Colon (tissue), 2 donors: Measurements from ENCODE around the gene MRTFB.

ENCODE experiments used
- FAIRE-seq: peaks from 2 replicates; lab custom pipeline; 2012; peaks lifted over from hg19 to GRCh38; lab: Jason Lieb, UNC
- donor health status: control.
- donor health status: control.

Gene MRTFB

GRCh38 chr16:14236401-14236800 lies 165.3 kb downstream of the MRTFB start:
- no peak for FAIRE-seq

- no peak for FAIRE-seq
Observed at GRCh38 chr16:14238756-14239155, 167.6 kb downstream of the MRTFB start.

- FAIRE-seq: no peak
Observed at GRCh38 chr16:14239791-14240190, 168.7 kb downstream of the MRTFB start.

DNA sequence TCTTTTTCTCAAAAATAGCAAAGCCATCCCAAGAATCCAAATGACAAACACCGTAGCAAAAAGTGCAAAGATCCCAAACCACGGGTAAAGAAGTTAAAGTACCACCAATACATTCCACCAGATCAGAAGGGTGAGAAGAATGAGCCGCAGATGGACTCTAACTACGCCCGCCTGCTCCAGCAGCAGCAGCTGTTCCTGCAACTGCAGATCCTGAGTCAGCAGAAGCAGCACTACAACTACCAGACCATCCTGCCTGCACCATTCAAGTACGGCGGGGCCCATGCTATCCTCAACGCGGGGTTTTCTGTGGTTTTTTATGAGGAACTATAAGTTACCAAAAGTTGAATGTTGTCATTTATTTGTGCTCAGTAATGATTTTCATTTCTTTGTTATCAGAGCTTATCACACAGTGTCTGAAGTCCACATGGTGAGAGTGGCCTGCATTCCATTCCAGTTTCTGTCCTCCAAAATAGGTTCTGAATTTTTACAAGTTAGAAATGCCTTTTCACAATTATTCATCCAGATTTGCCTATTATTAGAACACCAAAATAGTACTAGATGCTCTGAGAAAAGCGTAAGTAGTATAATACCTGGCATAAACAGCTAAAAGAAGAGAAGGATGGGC lies 169.2 kb downstream of the MRTFB start:
- no peak for FAIRE-seq

DNA sequence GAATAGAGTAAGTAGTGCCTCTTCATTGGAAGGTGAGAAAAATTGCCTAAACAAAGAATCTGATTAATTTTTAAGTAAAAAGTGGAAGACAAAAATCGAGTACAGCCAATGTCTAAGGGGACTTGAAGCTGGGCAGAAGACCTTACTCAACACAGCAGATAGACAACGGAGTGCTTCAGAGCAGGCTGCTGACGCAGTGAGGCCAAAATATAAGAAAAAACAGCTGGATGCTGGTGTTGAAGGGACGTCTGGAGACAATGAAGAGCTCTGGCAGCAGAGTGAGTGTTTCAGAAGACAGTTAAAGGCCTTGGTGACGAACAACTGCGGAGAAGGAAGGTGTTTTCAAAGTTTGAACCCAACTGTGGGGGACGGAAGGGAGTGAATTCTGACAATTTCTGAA lies 169.8 kb downstream of the MRTFB start:
- FAIRE-seq: no peak

DNA sequence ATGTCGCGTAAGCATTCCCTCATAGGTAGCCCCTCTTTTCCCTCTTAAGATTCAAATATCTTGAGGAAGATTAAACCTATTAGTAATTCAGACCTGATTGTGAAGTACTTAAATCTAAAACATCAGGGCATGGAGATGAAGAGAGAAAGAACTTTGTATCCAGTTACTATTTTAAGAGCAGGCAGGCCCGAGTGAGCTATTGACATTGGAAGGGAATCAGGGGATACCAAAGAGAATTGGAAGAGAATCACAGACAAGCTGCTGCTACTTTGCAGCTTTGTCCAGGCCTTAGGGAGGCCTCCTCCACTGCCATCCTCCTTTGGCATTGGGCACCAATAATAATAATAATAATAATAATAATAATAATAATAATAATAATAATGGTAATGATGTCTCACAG lies 170.5 kb downstream of the MRTFB start:
- FAIRE-seq: no peak

DNA sequence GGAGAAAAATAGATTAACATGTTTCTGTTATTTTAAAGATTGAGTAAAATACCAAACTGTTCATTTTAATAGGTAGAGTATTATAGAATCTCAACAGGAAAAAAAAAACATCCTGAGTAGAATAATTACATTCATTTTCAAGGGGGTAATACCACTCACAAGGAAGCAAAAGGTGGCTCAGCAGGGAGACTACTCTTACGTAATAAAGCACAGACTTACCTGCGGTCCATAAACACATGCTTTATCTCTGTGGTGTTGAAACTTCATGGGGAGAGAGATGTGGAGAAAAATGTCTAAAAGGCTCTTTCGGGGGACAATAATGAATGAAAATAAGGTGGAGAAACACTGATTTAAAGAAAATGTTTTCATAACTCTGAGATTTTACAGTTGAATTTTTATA lies 171.7 kb downstream of the MRTFB start:
- no peak for FAIRE-seq

- no peak for FAIRE-seq
Observed at GRCh38 chr16:14244196-14245010, 173.3 kb downstream of the MRTFB start.

DNA sequence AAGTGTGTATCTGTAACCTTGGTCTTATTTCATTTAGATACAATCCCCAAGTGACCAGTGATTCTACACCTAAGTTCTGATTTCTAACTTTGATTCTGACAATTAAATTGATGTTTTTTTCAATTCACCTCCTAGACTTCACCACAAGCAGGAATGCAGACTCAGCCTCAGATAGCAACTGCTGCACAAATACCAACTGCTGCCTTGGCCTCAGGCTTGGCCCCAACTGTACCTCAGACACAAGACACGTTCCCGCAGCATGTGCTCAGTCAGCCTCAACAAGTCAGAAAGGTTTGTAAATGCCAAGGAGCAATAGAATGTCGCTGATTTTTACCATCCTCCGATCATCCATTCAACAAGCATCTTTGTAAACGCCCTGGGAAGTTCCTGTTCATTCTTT lies 177.7 kb downstream of the MRTFB start:
- no peak for FAIRE-seq

DNA sequence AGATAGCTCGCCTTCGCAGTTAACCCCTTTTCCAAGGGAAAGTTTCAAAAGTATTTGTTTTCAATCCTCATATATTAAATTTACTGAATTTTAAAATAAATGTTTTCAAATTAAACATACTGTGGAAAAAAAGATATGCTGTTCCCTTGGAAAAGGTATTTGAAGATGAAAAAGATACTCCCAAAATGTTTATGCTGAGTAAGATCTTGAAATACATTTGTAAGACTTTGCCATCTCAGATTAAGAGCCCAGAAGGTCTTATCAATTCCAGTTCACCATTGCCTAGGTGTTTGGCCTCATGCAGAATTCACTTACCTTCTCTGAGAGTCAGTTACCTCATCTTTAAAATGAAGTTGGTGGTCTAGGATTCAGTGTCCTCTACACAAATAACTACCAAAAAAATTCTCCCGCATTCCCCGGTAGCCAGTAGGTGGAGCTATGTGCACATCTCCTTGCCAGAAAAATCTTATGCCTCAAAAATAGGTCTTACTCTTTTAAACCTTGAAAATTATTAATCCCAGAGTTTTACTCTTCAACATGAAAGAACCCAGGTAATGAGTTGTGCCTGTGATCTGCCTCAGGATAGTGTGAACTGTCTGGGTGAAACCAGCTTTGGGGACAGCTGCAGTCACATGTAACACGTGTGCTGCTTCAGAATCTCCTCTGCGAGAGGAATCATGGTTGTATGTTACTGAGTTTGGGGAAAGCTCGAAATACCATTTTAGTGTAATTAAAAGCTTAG lies 178.3 kb downstream of the MRTFB start:
- FAIRE-seq: no peak

DNA sequence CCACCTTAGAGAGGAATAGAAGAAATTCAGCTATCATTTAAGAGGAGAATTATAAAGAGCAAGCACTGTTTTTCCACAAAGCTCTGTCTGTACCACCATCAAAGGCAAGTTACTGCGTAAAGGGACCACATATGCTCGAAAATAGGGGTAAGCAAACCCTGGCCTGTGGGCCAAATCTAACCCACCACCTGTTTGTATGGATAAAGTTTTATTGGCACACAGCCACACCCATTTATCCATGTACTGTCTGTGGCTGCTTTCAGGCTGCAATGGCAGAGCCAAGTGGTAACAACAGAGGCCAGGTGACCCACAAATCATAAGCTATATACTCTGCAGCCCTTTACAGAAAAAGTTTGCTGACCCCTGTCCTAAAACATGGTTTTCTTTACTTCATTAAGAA lies 180.3 kb downstream of the MRTFB start:
- FAIRE-seq: no peak

DNA sequence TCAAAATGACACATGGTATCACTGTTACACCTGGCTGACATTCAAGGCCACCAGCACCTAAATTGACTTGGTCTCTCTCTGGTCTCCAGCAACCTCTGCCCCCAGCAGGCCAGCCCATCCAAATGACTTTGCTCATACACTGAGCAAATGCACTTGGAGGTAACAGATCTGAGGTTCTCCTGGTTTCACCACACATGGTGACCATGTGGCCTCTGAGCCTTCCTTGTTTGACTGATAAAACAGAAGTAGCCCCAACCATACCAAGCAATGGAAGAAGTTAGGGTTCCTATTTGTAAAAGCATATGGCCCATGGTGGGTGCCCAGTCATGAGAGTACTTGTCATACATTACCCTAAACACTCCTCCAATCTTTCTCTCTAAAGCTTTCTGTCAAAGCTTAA lies 181.7 kb downstream of the MRTFB start:
- FAIRE-seq: no peak

DNA sequence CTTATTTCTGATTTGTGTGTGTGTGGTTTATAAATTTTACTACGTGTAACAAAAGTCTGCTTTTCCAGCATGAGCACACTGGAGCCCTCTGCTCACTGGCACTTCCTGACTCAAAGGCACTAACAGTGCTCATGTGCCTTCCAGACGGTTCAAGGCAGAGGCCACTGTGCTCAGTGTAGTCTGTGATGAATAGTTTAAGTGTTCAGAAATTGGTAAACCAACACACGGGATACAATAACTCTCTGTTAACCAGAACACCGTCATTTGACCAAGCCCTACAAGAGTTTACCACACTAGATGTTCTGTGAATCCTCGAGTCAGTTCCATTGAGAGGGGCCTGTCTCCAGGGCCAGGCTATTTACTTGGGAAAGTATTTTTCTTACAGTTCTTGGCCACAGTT lies 191.9 kb downstream of the MRTFB start:
- FAIRE-seq: no peak

DNA sequence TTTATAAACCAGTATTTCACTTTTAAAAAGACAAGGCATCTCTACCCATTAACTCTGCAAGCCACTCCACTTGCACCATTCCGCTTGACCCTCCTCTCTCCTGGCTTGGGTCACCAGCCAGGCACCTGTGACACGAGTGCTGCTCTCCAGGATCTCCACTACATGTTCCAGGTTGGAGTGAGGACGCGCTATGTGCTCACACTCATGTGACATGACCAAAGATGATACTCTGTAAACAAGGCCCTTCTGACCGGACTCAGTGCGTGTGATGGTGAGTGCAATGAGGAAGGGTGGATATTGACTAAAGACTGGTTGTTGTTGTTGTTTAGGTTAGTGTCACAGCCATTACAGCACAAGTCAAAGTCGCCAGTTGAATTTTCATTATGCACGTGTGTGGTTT lies 192.7 kb downstream of the MRTFB start:
- no peak for FAIRE-seq

GRCh38 chr16:14264327-14264943 lies 193.3 kb downstream of the MRTFB start:
- no peak for FAIRE-seq

- FAIRE-seq: no peak
Observed at GRCh38 chr16:14268073-14268472, 197.0 kb downstream of the MRTFB start.

DNA sequence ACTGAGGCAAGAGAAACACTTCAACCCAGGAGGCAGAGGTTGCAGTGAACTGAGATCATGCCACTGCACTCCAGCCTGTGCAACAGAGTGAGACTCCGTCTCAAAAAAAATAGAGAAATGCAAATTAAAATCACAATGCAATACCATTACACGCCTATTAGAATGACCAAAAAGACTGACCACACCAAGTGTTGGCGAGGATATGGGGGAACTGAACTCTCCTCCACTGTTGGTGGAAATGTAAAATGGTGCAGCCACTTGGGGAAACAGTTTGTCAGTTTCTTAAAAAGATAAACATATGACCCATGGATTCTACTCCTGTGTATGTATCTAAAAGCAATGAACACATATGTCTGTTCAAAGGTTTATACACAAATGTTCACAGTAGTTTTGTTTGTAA lies 204.8 kb downstream of the MRTFB start:
- no peak for FAIRE-seq

- FAIRE-seq: no peak
Observed at GRCh38 chr16:14278749-14279148, 207.6 kb downstream of the MRTFB start.

- no peak for FAIRE-seq
Observed at GRCh38 chr16:14280541-14280940, 209.4 kb downstream of the MRTFB start.

DNA sequence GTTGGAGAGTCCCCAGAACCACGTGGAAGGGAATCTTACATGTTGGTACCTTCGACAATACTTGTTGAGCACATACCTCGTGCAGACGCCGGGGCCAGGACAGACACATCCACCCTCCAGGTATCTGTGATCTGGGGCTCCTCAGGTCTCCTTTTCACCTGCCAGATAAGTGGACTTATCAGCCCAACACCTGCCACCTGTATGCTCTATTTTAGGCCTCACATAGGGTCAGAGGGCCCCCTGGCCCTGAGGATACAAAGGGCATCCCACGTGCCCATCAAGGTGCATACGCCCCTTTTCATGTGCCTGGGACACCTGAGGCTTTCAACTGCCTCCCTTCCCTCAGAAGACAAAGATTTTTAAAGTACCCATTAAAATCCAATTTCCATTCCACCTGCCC lies 212.7 kb downstream of the MRTFB start:
- no peak for FAIRE-seq

DNA sequence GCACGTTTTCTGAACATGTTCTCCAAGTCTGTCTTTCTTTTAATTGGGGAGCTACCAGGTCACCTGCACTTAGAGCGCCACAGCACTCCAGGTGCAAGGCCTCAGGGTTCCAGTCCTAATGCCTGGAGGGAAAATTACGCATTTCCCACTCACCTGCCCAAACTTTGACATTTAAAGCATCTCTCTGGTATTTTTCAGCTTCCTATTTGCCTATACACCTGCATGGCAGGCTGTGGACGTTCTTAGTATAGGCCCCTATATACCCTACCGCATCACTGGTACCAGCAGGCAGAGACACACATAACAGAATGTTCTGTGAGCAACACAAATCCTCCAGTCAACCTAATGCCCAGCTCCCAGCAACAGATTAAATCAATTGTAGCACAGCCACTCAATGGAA lies 213.3 kb downstream of the MRTFB start:
- no peak for FAIRE-seq

- no peak for FAIRE-seq
Observed at GRCh38 chr16:14284930-14285512, 213.9 kb downstream of the MRTFB start.
